NCI-H82 treated with DMSO at 0.1 percent for 48 hours (cell line): ENCODE measurements around the gene SGPL1.
"Not testable (repeated sequence)": the region's sequence is repeated elsewhere in the genome, so short reads cannot be mapped to it uniquely, and the experiment has no call there.

Experiments used
- DNase-seq: peaks from one replicate; lab custom pipeline; 2025; ENCODE audit not compliant: unreplicated experiment; lab: John Stamatoyannopoulos, UW

The SGPL1 gene

DNA sequence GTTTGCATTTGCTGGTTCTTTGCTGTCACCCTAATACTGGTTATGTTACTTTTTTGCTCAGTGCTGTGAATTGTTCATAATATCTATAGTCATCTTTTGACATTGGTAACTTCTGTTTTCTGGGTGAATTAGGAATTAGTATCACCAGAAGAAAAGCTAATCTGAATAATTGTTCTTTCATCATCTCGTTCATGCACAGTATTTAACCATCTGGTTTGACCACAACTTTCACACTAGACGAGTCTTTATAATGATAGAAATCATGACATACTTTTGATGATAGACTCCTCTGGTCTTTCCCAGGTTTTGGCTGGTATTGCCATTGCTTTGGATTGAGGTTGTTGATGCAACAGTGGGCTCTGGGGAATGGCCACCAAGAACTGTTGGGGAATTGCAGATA lies 25.1 kb downstream of the SGPL1 start:
- DNase-seq, result no peak

DNA sequence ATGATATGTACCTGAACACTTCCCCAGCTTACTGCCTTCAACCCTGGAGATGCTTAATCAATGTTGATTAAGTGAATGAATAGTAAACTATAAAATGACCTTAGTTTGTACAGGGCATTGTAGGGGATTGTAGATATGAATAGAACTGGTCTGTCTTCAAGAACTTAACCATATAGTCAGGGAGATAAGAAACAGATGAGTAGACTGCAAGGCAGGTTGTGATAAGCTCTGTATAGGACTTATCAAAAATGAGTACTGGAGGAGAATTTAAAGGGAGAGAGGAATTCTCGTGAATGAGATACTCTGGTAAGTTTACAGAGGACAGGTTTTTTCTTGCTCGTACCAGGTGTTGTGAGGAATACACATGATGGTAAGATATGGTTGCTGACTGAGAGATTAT lies 27.6 kb downstream of the SGPL1 start:
- DNase-seq, result no peak

DNA sequence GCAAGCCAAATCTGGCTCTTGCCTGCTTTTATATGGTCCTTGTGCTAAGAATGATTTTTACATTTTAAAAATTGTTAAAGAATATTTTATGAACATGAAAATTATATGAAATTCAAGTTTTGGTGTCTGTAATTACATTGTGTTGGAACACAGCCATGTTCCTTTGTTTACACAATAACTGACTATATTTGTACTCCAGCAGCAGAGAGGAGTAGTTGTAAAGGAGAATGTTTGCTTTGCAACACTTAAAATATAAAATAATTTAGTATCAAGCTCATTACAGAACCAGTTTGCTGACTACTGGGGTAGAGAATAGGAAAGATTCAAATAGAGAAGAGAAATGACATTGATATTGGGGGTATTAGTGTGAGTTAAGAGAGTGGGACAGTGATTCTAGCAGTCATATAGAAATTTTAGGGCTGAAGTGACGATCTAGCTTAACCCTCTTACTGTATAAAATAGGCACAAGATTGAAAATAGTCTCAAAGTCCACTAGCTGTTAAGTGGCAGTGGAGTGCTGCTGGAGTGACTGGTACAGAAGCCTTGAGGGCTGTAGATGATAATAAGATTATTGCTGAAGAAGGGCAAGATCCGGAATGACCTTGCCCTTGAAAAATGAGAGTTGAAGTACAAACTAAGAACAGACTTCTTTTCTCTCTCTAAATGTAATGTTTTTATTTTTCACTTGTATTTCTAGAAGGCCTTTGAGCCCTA lies 28.2 kb downstream of the SGPL1 start:
- DNase-seq, result no peak

DNA sequence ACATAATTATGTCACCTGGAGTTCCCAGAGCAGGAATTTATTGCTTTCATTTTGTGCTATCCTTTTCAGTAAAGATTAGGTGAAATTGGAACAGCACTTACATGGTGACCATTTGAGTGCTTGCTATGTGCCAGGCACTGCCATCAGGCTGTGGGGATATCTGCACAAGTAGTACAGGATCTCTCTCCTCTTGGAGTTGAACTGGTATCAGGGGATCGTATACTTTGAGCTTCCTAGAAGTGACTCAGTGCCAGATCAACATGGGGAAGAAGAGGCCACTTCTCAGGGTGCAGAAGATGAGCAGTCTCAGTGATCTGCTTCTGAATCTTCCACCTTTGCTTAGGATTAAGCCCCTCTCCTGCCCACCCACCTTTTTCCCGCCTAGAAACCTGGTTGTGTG lies 29.5 kb downstream of the SGPL1 start:
- DNase-seq, result no peak

DNA sequence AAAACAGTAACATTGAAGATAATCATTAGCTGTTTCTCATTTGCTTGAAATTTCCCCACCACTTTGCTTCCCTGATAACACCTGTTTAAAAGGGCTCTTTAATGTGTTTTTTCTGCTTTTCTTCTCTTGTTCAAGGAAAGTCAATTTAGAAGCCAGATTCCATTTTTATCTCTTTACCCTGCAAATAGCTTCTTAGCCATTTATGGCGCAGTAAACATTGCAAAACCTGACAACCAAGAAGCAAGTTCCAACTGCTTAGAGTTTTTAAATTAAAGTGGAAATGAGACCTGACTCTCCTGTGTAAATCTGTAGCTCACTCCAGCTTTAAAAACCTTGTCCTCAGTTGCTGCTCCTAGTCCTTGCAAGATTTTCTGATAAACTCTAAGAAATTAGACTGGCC lies 30.1 kb downstream of the SGPL1 start:
- no peak for DNase-seq

DNA sequence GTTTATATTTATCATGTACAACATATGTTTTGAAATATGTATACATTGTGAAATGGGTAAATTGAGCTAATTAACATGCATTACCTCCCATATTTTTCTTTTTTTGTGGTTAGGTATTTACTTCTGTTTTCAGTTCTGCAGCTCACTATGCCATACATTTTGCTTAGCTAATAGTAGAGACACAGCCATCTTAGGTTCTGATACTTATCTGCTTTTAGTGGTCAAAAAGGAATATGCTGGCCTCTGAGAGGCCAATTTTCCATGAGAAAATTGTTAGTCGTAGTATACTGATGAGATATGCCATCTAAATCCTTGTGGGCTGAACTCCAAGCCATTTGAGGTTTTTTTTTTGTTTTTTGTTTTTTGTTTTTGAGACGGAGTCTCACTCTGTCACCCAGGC lies 31.0 kb downstream of the SGPL1 start:
- DNase-seq, result no peak

DNA sequence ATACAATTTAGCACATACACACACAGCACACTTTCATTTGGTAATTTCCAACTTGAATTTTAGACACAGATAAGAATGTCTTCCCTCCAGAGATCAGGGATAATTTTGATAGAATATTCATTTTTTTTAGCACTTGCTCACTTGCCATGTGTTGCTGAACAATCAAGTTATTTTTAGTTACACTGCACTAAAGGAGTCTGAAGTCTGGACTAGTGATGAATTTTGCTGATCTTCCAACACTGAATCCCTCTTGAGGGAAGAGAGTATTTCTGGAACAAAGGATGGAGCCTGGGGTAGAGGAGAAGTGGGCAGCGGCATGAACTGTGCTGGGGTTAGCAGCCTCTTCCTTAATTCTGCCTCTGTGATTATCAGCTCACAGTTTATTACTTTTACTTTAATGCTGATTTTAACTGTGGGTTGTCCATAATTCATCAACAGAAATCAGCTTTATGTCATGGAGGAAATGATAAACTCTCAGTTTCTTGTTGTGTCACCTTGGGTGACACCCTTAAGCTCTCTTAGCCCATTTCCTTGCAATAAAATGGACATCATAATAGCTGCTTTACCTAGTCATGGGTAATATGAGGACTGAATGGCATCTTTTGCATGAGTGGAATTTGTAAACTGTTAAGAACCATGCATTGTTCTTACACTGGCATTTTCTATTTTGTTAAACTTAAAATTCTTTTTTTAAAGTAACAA lies 32.1 kb downstream of the SGPL1 start:
- no peak for DNase-seq

DNA sequence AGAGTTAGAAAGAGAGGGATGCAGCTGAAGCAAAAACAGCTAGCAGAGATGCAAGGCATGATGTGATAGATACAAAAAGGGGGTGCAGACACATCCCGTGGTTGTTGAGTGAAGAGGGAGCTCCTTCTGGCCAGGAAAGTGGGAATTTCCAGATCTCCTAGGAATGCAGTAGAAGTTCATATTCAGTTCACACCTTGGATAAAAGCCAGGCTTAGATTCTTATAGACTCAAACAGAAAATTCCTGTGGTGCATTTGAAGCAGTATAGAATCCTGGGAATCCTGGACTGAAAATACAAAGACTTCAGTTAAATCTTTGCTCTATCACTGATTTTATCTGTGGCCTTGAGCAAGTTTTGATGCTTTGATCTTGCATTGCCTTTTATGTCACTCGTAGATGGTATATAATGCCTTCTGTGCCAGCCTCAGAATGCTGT lies 33.9 kb downstream of the SGPL1 start:
- DNase-seq, result no peak

DNA sequence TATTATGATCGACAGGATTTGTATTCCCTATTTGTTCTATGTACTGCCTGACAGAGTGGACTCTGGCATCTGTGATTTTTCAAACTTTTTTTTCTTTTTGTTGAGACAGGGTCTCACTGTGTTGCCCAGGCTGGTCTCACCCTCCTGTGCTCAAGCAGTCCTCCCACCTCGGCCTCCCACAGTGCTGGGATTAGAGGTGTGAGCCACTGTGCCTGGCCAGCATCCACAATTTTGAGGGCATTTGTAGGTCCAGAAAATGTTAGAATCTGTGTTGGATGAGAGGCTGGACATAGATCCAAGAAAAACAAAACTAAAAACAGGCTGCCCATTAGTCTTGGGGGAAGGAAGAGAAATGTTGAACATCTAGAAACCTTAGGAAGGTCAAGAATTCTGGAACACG lies 34.3 kb downstream of the SGPL1 start:
- no peak for DNase-seq

DNA sequence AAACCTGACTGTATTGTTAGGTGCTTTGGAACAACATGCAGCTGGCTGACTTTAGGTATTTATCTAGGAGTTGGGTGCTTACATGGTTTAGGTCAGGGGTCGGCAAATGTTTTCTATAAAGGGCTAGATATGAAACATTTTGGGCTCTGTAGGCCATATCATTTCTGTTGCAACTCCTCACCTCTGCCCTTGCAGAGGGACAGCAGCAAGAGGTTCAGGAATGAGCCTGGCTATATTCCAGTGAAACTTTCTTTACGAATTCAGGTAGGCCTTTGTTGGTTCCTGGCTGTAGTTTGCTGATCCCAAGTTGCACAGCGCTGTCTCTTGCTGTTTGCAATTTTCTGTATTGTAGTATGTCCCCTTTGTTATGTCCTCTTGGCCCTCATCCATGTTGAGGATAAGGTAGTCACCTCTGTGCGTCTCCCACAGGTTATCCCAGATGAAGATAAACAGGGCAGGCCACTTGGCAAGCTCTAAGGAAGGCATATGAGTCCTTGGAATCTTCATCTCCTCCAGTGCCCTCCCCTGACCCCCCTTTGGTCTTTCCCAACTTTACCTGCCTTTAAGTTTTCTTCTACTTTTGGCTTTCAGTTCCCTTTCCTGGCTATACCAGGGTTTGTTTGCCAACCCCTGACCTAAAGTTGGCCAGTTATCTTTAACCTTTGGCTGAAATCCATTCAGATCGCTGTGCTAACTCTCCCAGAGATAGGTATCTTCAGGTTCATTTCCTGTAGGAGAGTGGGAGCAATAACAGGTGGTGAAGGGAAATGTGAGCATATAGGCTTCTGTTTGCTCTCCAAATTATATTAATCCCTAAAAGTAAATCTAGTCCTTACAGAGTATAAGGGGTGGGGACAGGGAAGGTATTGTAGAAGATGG lies 36.1 kb downstream of the SGPL1 start:
- peak; percentile 69 for DNase-seq

DNA sequence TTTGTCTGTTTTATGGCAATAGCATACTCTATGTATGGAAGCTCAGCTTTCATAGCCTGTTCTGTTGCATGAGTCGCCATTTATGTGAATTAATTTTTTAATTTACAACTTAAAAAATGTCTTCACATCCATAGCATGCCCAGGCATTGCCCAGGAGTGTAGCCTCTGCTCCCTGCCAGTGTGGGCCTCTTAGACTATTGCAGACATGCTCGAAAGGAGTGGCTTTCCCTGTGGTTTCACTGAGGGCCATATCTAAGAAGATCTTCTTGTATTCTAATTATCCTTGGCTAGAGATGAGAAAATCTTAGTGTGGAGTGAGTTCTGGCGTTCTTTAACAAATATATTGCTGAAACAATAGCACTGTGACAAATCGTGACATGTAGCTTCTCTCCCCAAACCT lies 37.3 kb downstream of the SGPL1 start:
- no peak for DNase-seq

DNA sequence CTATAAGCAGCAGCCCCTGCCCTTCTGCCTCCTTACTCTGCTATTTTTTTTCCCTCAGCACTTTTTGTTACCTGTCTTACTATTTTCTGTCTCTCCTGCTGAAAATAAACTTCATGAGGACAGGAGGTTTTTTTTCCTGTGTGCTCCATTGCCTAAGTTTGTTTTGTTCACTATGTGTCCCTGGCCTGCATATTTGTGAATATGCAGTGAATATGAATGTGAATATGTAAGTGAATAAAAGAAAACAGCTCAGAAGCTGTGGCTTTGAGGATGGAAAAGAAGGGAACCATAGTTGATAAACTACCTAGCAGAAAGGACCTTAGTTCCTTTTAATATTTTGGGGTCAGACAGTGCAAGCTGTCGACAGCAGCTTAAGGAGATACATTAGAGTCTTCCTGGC lies 37.7 kb downstream of the SGPL1 start:
- DNase-seq, result no peak

DNA sequence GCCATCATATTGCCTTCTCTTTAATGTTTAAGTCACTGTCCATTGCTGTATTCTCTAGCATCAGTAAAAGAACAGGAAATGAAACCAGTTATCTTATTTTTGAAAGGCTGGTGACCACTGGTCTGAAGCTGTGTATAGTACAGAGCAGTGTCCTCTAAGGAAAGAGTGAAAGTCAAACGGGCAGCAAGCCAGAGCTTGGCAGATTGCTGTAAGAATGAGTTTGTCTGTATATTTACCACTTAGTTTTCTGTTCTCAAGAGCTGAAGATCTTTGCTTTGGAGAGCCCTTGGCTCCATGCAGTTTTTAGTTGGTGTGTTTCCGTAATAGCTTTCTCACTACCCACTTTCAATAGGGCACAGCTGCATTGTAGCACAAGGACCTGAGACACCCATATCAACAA lies 40.7 kb downstream of the SGPL1 start:
- no peak for DNase-seq

DNA sequence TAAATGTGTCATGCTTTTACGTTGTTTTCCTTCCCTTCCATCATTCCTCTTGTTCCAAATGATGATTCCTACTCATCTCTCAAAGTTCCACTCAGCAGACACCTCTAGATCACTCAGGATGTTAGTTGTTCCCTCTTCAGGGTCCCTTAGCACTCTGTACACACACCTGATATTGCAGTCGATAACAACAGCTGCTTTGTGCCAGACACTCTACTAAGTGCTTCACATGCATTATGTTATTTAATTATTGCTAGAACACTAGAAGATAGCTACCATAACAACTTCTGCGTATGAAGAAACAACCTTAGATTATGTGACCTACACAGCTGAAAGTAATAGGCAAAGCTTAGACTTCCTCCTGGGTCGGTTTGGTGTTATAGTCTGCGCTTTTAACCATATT lies 43.0 kb downstream of the SGPL1 start:
- no peak for DNase-seq

DNA sequence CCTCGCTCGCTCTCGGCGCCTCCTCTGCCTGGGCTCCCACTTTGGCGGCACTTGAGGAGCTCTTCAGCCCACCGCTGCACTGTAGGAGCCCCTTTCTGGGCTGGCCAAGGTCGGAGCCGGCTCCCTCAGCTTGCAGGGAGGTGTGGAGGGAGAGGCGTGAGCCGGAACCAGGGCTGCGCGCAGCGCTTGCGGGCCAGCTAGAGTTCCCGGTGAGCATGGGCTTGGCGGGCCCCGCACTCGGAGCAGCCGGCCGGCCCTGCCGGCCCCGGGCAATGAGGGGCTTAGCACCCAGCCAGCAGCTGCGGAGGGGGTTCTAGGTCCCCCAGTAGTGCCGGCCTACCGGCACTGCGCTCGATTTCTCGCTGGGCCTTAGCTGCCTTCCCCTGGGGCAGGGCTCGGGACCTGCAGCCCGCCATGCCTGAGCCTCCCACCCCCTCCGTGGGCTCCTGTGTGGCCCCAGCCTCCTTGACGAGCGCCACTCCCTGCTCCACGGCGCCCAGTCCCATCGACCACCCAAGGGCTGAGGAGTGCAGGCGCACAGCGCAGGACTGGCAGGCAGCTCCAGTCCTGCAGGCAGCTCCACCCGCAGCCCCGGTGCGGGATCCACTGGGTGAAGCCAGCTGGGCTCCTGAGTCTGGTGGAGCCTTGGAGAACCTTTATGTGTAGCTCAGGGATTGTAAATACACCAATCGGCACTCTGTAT lies 45.9 kb downstream of the SGPL1 start:
- not testable (repeated sequence) for DNase-seq

DNA sequence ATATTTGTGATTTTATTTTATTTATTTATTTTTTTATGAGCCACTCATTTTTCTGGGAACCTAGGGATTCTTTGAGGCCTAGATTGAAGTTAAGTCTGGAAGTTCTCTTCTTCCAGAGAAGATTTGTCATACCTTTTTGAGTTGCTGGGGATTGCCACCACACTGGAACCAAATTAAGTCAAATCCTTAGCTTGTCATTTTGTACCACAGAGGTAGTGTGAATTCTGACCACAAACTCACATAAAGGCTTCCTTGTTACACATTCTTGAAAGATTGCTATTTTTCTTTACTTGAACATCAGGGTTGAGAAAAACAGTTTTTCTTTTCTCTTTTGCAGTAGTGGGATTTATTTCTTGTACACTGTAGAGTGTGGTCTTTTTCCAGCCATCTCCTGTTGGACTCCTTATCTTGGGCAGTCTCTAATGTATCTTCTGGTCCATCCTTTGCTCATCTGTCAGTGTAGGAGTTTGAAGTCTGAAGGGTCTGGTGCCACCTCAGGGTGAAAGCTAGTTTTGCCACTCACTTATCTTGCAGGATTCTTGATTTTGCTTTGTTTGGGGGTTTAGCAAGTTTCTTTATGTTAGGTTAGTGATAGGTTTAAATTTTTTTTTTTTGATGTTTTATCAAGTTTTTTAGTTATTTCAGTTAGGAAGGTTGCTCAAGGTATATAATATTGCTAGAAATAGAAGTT lies 47.9 kb downstream of the SGPL1 start:
- DNase-seq, result no peak

DNA sequence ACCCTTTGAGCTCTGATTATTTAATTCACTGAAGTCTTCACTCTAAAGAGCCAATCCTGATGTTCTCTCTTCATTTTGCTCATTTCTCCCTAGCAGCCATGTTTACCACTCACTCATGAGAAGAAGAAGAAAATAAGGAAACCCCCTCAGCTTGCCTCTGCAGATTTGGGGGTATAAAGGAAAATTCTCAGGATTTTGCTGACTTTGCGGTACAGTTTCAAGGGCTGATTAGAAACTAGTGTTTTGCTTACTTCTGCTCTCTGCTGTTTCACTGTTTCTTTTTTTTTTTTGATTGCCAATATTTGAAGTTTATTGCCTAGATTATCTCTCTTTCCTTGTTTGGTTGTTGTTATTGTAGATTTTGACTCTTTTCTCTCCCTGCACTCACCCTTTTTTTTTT lies 49.2 kb downstream of the SGPL1 start:
- no peak for DNase-seq

DNA sequence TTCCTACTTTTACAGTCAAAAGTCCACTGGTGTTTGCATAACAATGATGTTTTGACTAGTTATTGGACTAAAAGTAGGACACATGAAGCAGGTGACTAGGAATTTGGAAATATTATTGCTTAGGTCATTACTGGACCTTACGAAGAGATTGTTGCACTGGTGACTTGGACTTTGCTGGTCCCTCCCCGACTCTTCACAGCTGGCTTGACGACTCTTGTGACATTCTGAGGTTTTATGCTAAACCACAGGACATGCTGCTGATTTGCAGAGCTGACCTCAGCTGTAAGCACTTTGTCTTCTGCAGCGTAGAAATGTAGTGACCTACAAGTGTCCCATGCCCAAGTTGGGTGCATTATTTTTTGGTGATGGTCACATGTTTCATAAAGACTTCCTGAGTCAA lies 50.7 kb downstream of the SGPL1 start:
- DNase-seq, result no peak

DNA sequence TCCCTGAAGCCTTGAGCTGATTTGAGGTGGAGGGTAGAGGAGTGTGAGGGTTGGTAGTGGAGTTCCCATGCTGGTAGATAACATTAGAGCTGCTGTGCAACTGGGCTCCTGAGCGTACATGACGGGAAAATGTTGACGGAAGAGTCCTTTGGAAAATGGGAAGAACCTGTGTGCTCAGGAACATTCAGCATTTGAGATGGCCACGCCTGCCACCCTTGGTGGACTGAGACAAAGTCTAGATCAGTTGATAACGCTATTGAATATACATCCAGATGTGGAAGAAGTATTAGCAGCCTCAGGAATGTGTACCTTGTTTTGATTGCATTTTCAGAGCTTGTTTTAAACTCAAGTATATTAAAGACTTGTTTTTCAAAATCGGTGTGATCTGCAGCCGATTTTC lies 56.5 kb downstream of the SGPL1 start:
- DNase-seq, result no peak

DNA sequence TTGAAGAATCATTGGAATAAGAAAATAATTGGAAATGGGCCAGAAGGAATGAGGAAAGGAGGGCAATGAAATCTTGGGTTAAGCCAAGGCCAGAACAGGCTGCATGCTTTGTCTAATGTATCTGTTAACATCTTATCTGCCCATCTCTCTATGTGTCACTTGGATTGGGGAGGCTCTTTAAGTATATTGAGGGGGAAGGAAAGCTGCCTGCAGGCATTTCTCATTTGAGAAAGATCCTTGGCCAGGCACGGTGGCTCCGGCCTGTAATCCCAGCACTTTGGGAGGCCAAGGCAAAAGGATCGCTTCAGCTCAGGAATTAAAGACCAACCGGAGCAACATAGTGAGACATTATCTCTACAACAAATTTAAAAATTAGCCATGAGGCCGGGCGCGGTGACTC lies 58.3 kb downstream of the SGPL1 start:
- DNase-seq, result no peak

DNA sequence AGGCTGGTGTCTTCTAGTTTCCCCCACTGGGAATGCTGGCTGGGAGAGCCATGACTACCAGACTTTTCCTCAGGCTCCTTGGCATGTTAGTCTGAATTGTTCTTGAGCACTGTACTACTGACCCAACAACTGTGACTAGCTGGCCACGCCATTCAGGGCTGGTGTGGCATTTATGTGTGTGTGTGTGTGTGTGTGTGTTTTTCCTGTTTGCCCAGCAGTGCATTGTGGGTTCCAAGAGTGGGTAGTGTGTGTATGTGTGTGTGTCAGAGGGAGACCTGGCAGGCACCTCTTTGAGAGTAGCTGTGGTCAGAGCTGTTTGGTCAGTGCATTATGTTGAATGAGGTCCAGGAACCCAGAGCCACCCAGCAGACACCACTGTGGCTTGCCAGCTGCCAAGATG lies 63.5 kb downstream of the SGPL1 start:
- no peak for DNase-seq
